ENCODE measurements around the gene DLG2.

DLG2 gene

GRCh38 chr11:83521647-83522596 lies 2105.2 kb downstream of the DLG2 start:
- DNase-seq = no peak

- no peak for DNase-seq
These were observed 2106.3 kb downstream of the DLG2 start for GRCh38 chr11:83520849-83521248.

GRCh38 chr11:83511646-83512045 lies 2115.5 kb downstream of the DLG2 start:
- DNase-seq = no peak

GRCh38 chr11:83510530-83511460 lies 2116.3 kb downstream of the DLG2 start:
- DNase-seq = no peak

- no peak for DNase-seq
These were observed 2118.3 kb downstream of the DLG2 start for GRCh38 chr11:83508804-83509203.

GRCh38 chr11:83502041-83502440 lies 2125.1 kb downstream of the DLG2 start:
- DNase-seq = no peak

- DNase-seq = no peak
These were observed 2133.2 kb downstream of the DLG2 start for GRCh38 chr11:83493917-83494316.

- no peak for DNase-seq
These were observed 2134.1 kb downstream of the DLG2 start for GRCh38 chr11:83493034-83493433.

- DNase-seq = no peak
These were observed 2143.3 kb downstream of the DLG2 start for GRCh38 chr11:83483808-83484207.

GRCh38 chr11:83480811-83481210 lies 2146.3 kb downstream of the DLG2 start:
- no peak for DNase-seq

- no peak for DNase-seq
These were observed 2146.9 kb downstream of the DLG2 start for GRCh38 chr11:83480251-83480650.

GRCh38 chr11:83477772-83478171 lies 2149.4 kb downstream of the DLG2 start:
- DNase-seq = no peak

- no peak for DNase-seq
These were observed 2151.4 kb downstream of the DLG2 start for GRCh38 chr11:83475760-83476159.

- DNase-seq = no peak
These were observed 2153.4 kb downstream of the DLG2 start for GRCh38 chr11:83473743-83474142.

- DNase-seq = no peak
These were observed 2154.3 kb downstream of the DLG2 start for GRCh38 chr11:83472806-83473205.

GRCh38 chr11:83471831-83472727 lies 2155.1 kb downstream of the DLG2 start:
- no peak for DNase-seq

- no peak for DNase-seq
These were observed 2159.3 kb downstream of the DLG2 start for GRCh38 chr11:83467837-83468236.

GRCh38 chr11:83464160-83464944 lies 2162.8 kb downstream of the DLG2 start:
- DNase-seq = no peak

- DNase-seq = no peak
These were observed 2167.3 kb downstream of the DLG2 start for GRCh38 chr11:83459798-83460197.

- no peak for DNase-seq
These were observed 2170.6 kb downstream of the DLG2 start for GRCh38 chr11:83456566-83456965.

GRCh38 chr11:83456075-83456474 lies 2171.1 kb downstream of the DLG2 start:
- DNase-seq = no peak

GRCh38 chr11:83455356-83455755 lies 2171.8 kb downstream of the DLG2 start:
- no peak for DNase-seq

Data from NK-92 treated with Interleukin-12 subunit alpha and Interleukin-12 subunit beta, amount 100 ng/mL, for 24 hours (cell line).